A549 (cell line): ENCODE data around the gene FAM221A. TPM values are rescaled to one million over a fixed set of nuclear protein-coding genes. Genes with fewer than 3 reads are reported as not detected.

Experiments used
- ATAC-seq, 2 experiments: fragments of 200-7000 bp in 1 of 2; fragments of >200 bp in 1 of 2; cut with Nextera tagmentation in 1 of 2; cut with Tn5 transposase in 1 of 2; 3 replicates each; pipeline versions ENCODE4 v1.8.0 to v1.9.1; 2018 to 2020; ENCODE audit warnings: mild to moderate bottlenecking in 1 of 2, moderate library complexity in 1 of 2
- CTCF ChIA-PET: fragments of 300-600 bp; sonication (Branson Sonifier 250); formaldehyde crosslinking; extraction: SDS; loops from one replicate; lab custom pipeline; 2021; ENCODE audit warnings: antibody characterized with exemption, inconsistent platforms; lab: Yijun Ruan, JAX
- POLR2A ChIA-PET: fragments of 350-600 bp; formaldehyde crosslinking; extraction: SDS; loops from one replicate; lab custom pipeline; 2021; ENCODE audit warnings: antibody characterized with exemption, inconsistent platforms; lab: Yijun Ruan, JAX
- DNase-seq, 2 experiments: peaks; one replicate each; pipeline versions ENCODE4 v3.0.0 to v3.0.0-alpha.2; 2011 to 2016; ENCODE audit warnings: low read depth in 1 of 2, low spot score in 1 of 2
- FAIRE-seq: peaks from 2 replicates; lab custom pipeline; 2011; peaks lifted over from hg19 to GRCh38; lab: Jason Lieb, UNC
- H3K27ac ChIP-seq, 2 experiments: fragments of >200 bp; sonication (Bioruptor Twin); formaldehyde crosslinking; 3 replicates each; pipeline ENCODE4 v1.5.1; 2016 to 2017
- H3K4me1 ChIP-seq: fragments of >200 bp; sonication (Bioruptor Twin); formaldehyde crosslinking; 3 replicates; pipeline ENCODE4 v1.6.1; 2016
- H3K4me2 ChIP-seq: fragments of >200 bp; sonication (Bioruptor Twin); formaldehyde crosslinking; 3 replicates; pipeline ENCODE4 v1.6.1; 2016
- H3K4me3 ChIP-seq: fragments of >200 bp; sonication (Bioruptor Twin); formaldehyde crosslinking; 3 replicates; pipeline ENCODE4 v1.5.1; 2016
- H3K9me3 ChIP-seq: fragments of >200 bp; sonication (Bioruptor Twin); formaldehyde crosslinking; 3 replicates; pipeline ENCODE4 v1.6.1; 2016
- CBX2 ChIP-seq: fragments of 200-600 bp; sonication (generic); IDR thresholded peaks from 2 replicates; pipeline ENCODE4 v1.6.1; 2016; ENCODE audit warnings: low read depth, mild to moderate bottlenecking, borderline replicate concordance
- CHD2 ChIP-seq: fragments of 150-350 bp; IDR thresholded peaks from 2 replicates; pipeline ENCODE4 v1.6.1; 2014; ENCODE audit warnings: low read length; ENCODE audit not compliant: partially characterized antibody
- CTCF ChIP-seq: fragments of >200 bp; sonication (Bioruptor Twin); formaldehyde crosslinking; IDR thresholded peaks from 3 replicates; pipeline ENCODE4 v1.5.1; 2016
- ELK1 ChIP-seq: fragments of 150-350 bp; IDR thresholded peaks from 2 replicates; pipeline ENCODE4 v1.6.1; 2014; ENCODE audit warnings: low read depth, mild to moderate bottlenecking, low read length
- FOSL2 ChIP-seq, 2 experiments: fragments of 450-650 bp in 1 of 2; fragments of >200 bp in 1 of 2; sonication (Bioruptor Twin) in 1 of 2; formaldehyde crosslinking; IDR thresholded peaks; 2 replicates each; pipeline versions ENCODE4 v1.5.0 to v1.6.1; 2016 to 2020; ENCODE audit warnings: mild to moderate bottlenecking in 1 of 2, moderate library complexity in 1 of 2
- FOXS1 ChIP-seq: fragments of 250-450 bp; sonication (Bioruptor Pico); IDR thresholded peaks from 2 replicates; pipeline ENCODE4 v1.5.0; 2020; ENCODE audit warnings: mild to moderate bottlenecking, moderate library complexity
- HES2 ChIP-seq: fragments of >200 bp; sonication (Bioruptor Twin); formaldehyde crosslinking; IDR thresholded peaks from 2 replicates; pipeline ENCODE4 v1.6.1; 2016
- HOXB13 ChIP-seq: fragments of 250-450 bp; sonication (Bioruptor Pico); IDR thresholded peaks from 2 replicates; pipeline ENCODE4 v1.5.0; 2020; ENCODE audit warnings: low read depth, mild to moderate bottlenecking, moderate library complexity
- JUN ChIP-seq, 2 experiments: fragments of >200 bp; sonication (Bioruptor Twin); formaldehyde crosslinking; IDR thresholded peaks; 2 replicates in 1 of 2; 3 replicates in 1 of 2; pipeline ENCODE4 v1.6.1; 2016 to 2017
- KDM1A ChIP-seq: fragments of 200-600 bp; sonication (generic); IDR thresholded peaks from 2 replicates; pipeline ENCODE4 v1.6.1; 2016; ENCODE audit warnings: low read depth, mild to moderate bottlenecking
- MAFK ChIP-seq: fragments of 450-650 bp; IDR thresholded peaks from 2 replicates; pipeline ENCODE4 v1.6.1; 2014; ENCODE audit not compliant: partially characterized antibody
- MYC ChIP-seq: IDR thresholded peaks from 2 replicates; pipeline ENCODE4 v1.6.1; 2012; ENCODE audit warnings: mild to moderate bottlenecking, inconsistent platforms, low read length, improper control_type of control experiment, borderline replicate concordance
- NFE2L2 ChIP-seq: fragments of 150-350 bp; conservative IDR thresholded peaks from 2 replicates; pipeline ENCODE4 v1.6.1; 2014; ENCODE audit warnings: low read length
- NR3C1 ChIP-seq: fragments of >200 bp; sonication (Bioruptor Twin); formaldehyde crosslinking; IDR thresholded peaks from 3 replicates; pipeline ENCODE4 v1.6.1; 2017
- PBX3 ChIP-seq: IDR thresholded peaks from 2 replicates; pipeline ENCODE4 v1.6.1; 2012
- RAD21 ChIP-seq, 2 experiments: fragments of >200 bp in 1 of 2; sonication (Bioruptor Twin) in 1 of 2; formaldehyde crosslinking in 1 of 2; IDR thresholded peaks in 1 of 2; conservative IDR thresholded peaks in 1 of 2; 2 replicates in 1 of 2; 3 replicates in 1 of 2; pipeline ENCODE4 v1.6.1; 2012 to 2018; ENCODE audit warnings: inconsistent platforms in 1 of 2
- RARB ChIP-seq: fragments of 250-450 bp; sonication (Bioruptor Pico); IDR thresholded peaks from 2 replicates; pipeline ENCODE4 v1.8.0; 2021; ENCODE audit warnings: mild to moderate bottlenecking, moderate library complexity
- REST ChIP-seq: fragments of 200-600 bp; sonication (generic); IDR thresholded peaks from 2 replicates; pipeline ENCODE4 v1.6.1; 2016; ENCODE audit warnings: antibody characterized with exemption, mild to moderate bottlenecking, moderate library complexity
- RNF2 ChIP-seq: fragments of 200-600 bp; sonication (generic); IDR thresholded peaks from 2 replicates; pipeline ENCODE4 v1.6.1; 2016; ENCODE audit warnings: low read depth, mild to moderate bottlenecking, antibody characterized with exemption, moderate library complexity, borderline replicate concordance
- SREBF2 ChIP-seq: fragments of 450-650 bp; IDR thresholded peaks from 2 replicates; pipeline ENCODE4 v1.6.1; 2014; ENCODE audit warnings: mild to moderate bottlenecking, moderate library complexity
- ZC3H11A ChIP-seq: fragments of 450-650 bp; IDR thresholded peaks from 2 replicates; pipeline ENCODE4 v1.6.1; 2014; ENCODE audit warnings: antibody characterized with exemption, mild to moderate bottlenecking
- ZFP36 ChIP-seq: fragments of 450-650 bp; IDR thresholded peaks from 2 replicates; pipeline ENCODE4 v1.6.1; 2014; ENCODE audit warnings: borderline replicate concordance; ENCODE audit not compliant: partially characterized antibody
- ZSCAN20 ChIP-seq: fragments of 250-450 bp; sonication (Bioruptor Pico); IDR thresholded peaks from 2 replicates; pipeline ENCODE4 v1.8.0; 2022; ENCODE audit warnings: mild to moderate bottlenecking, moderate library complexity
- WGBS: methylation state at CpG from one replicate; pipeline ENCODE4 v1.1.6; 2017; ENCODE audit errors: missing lambda C conversion rate; 5-methylcytosine and 5-hydroxymethylcytosine counted together
- polyA plus RNA-seq, 4 experiments: library from polyadenylated mRNA; depleted of rRNA in 3 of 4; stranded (reverse); fragments of >200 nt; fragmentation: RNase III in 1 of 4; extraction: RNeasy Plus Mini Kit Qiagen cat#74134 plus additional on column Dnase treatment in 1 of 4; gene quantifications; 2 replicates in 3 of 4; 3 replicates in 1 of 4; pipeline ENCODE4 v1.2.3, GENCODE V29; 2011 to 2017

FAM221A gene
- polyA plus RNA-seq, 2 of the 4 experiments (the other 2 are of a cell fraction), result 0.94 to 1.8 TPM

- POLR2A ChIA-PET, result no interaction called here
- no peak for FAIRE-seq
- DNase-seq, result no peak
Observed at GRCh38 chr7:23661385-23661784, 18.6 kb upstream of the FAM221A start.

GRCh38 chr7:23662124-23662983 lies 17.6 kb upstream of the FAM221A start:
- Histone ChIP-seq H3K4me3 (no peak overlapping the region), H3K4me2 (no peak overlapping the region), H3K4me1 (no peaks in the 10 kb centered on the region), H3K27ac (no peak overlapping the region), H3K9me3 (0 out of 3 replicates have a peak, but pooled peaks cover 5% of the 10 kb centered on the region)
- DNase-seq, result no peak
- POLR2A ChIA-PET, result no interaction called here
- WGBS, result 54% methylated on average over 8 of the region's 8 CpGs
- no peak for FAIRE-seq
- TF ChIP-seq SREBF2, result no peak
- no peak for TF ChIP-seq KDM1A
- CTCF ChIA-PET, result no interaction called here
- no peak for ATAC-seq

More at GRCh38 chr7:23661385-23661784, 18.6 kb upstream of the FAM221A start:
- TF ChIP-seq MAFK (no peak), RAD21 (conservative IDR thresholded peaks at IDR 0.05 in 1 of 2, IDR thresholded peaks at IDR 0.05 in 1 of 2) (no peak), JUN (IDR thresholded peaks at IDR 0.05) (no peak), RARB (no peak), PBX3 (no peak), ZSCAN20 (CRISPR knock-in tag) (no peak), ELK1 (no peak), CTCF (no peak), MYC (no peak)
- H3K4me1 ChIP-seq, result no peaks in the 10 kb centered on the region
- no peak overlapping the region for H3K4me2 ChIP-seq
- 0 out of 3 replicates have a peak, but pooled peaks cover 5% of the 10 kb centered on the region for H3K9me3 ChIP-seq
- 69% methylated on average over 3 of the region's 3 CpGs for WGBS
- H3K4me3 ChIP-seq, result no peak overlapping the region
- no peak overlapping the region for H3K27ac ChIP-seq
- no peak for ATAC-seq
- CTCF ChIA-PET, result no interaction called here

GRCh38 chr7:23662984-23663313 lies 17.1 kb upstream of the FAM221A start:
- DNase-seq (no peak), ATAC-seq (no peak)
- CTCF ChIA-PET, result no interaction called here
- TF ChIP-seq RNF2, result no peak
- no peak for TF ChIP-seq CBX2
- TF ChIP-seq HOXB13 (CRISPR knock-in tag), result no peak
- TF ChIP-seq NFE2L2, result no peak
- no peak for TF ChIP-seq ZSCAN20 (CRISPR knock-in tag)
- TF ChIP-seq FOSL2 (IDR thresholded peaks at IDR 0.05), result no peak
- no peak for TF ChIP-seq FOSL2 (CRISPR knock-in tag; IDR thresholded peaks at IDR 0.05)
- no peak for TF ChIP-seq HES2
- TF ChIP-seq FOXS1 (CRISPR knock-in tag), result no peak
- no peak for TF ChIP-seq KDM1A
- no peak for TF ChIP-seq ZFP36
- no peak for TF ChIP-seq CHD2
- no peak for TF ChIP-seq ZC3H11A
- TF ChIP-seq REST, result no peak
- TF ChIP-seq NR3C1, result no peak
- TF ChIP-seq, all 56 proteins: peak for 0
- Histone ChIP-seq H3K27ac (no peak overlapping the region), H3K4me3 (no peak overlapping the region), H3K9me3 (0 out of 3 replicates have a peak, but pooled peaks cover 5% of the 10 kb centered on the region), H3K4me1 (no peaks in the 10 kb centered on the region), H3K4me2 (no peak overlapping the region)
- WGBS, result 80% methylated on average over 2 of the region's 2 CpGs
- no peak for FAIRE-seq
- POLR2A ChIA-PET, result no interaction called here
